GM21423 (cell line): ENCODE data around the gene XIAP.
A peak's percentile ranks its signal among the peaks of the same experiment; 100 is the strongest.
"Not testable (repeated sequence)": the region's sequence is repeated elsewhere in the genome, so short reads cannot be mapped to it uniquely, and the experiment has no call there.

Experiments used
- ATAC-seq: cut with Tn5 transposase; IDR thresholded peaks from one replicate; pipeline ENCODE4 v1.9.1; 2021; ENCODE audit warnings: mild to moderate bottlenecking, moderate library complexity; ENCODE audit not compliant: unreplicated experiment

The XIAP gene

DNA sequence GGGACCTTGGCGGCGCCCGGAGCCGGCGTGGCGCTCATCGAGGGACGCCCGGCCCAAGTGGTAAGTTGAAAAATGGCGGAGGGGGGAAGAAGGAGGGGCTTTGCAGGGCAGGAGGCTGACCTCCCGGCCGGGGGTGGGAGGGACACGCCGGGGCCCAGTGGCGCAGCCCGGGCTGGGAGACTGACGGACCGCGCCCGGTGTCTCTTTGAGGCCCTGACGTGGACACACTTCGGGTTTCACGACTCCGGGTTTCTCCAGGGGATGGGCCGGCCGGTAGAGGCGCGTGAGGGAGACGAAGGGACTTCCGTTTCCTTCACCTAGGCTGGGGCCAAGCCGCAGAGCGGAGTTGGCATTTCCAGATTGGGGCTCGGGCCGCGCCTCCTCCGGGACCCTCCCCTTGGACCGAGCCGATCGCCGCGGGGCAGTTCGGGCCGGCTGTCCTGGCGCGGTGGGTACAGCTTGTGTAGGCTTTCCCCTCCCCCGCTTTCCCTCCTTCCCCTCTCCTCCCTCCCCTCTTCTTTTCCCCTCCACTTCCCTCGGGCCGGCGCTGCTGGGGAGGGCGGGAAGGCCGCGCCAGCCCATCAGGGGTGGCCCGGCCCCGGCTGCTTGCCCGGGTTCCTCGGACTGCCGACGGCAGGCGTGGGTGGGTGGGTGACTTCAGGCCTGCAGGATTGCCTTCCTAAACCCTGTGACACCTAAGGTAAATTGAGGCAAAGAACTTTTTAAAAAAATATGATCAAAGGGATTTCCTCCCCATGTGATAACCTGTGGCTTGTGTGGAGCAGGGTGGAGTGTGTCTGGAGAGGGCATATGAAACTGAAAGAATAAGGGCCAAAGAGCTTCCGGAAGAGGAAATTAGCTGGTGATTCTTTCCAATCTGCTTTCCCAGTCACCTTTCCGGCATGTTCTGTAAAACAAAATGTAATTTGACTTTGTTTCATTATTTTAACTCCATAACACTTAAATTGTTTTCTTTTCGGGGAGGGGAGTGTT, at the start of gene XIAP:
TSS of gene XIAP (plus strand) at position 208 of the 993 bp plus-strand sequence. CDS start 25,610 bp downstream, outside the sequence.
- ATAC-seq, result peak; percentile 76

DNA sequence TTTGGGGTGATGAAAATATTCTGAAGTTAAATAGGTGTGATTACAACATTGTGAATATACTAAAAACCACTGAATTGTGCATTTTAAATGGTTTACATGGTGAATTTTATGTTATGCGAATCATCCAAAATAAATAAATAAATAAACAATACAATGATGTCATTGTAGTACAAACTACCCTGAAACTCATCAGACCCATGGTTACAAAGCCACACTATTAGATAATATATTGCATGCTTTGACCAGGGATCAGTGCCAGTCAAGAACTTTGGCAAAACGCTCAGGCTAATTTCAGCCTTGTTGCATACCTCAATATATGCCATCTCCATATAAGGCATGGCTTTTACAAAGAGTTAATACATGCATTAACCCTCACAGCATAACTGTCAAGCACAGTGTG, 45.5 kb upstream of the XIAP start:
- no peak for ATAC-seq

GRCh38 chrX:123814934-123815394, 44.9 kb upstream of the XIAP start:
- ATAC-seq, result not testable (repeated sequence)

- no peak for ATAC-seq
Measured at GRCh38 chrX:123817288-123817894, 42.5 kb upstream of the XIAP start.

DNA sequence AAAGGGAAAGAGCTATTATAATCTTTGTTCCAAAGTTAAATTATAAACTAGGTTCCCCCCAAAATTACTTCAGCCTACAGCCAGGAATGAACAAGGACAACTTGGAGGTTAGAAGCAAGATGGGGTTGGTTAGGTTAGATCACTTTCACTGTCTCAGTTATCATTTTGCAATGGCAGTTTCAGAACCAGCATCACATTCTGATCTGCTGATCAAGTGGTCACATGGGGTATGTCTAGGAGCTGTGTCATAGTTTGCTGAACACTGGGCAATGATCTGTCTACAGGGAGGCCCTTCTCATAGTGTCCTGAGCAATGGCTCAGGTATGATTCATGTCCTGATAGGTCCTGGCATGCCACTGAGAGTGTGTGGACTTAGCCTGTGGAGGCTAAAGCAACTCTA, 41.6 kb upstream of the XIAP start:
- ATAC-seq, result no peak

DNA sequence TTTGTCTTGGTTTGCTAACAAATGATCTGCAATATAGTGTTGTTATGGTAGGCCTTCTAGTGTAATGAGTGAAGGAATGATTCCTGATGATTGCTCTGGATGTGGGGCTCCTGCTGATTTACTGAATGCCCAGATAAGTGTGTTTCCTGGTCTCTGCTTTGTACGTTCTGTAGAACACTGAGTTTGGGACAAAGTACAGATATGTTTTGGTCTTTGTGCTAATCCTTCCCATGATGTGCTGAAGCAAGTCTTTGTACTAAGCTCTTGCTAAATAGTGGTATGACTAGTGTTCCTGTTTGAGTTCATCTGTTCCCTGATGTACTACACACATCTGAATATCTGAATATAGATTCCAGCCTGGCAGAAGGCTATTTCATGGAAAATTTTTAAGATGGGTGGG, 36.9 kb upstream of the XIAP start:
- ATAC-seq, result no peak

DNA sequence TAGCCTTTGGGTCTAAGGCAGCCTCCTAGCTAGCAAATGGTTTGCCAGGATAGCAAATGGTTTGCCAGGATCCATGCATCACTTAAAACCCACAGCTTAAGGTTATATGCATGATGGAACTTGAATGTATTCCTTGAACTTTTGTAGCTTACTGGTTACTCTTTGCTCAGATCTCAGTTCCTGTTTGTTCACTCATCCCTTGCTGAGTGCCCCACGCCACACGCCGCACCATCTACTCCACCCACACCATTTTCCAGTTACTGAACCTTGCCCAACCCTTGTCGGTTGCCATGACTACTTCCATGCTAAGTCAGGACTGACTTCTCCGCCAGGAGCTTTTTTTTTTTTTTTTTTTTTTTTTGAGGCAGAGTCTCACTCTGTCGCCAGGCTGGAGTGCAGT, 29.5 kb upstream of the XIAP start:
- peak; percentile 96 for ATAC-seq

DNA sequence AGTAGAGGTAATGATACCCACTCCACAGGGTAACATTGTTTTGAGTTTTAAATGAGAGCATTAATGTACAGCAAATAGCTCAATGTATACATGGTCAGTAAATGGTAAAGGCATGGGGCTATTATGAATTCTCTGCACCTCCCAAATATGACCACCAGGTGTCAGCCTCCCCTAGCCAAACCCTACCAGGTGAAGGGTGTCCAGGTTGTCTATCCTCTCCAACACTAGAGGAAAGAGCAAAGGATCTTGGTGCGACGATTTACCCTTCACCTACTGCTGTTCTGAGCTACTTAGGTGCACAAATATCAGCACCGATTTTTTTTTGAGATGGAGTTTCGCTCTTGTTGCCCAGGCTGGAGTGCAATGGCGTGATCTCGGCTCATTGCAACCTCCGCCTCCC, 26.5 kb upstream of the XIAP start:
- peak; percentile 49 for ATAC-seq

GRCh38 chrX:123834116-123834515, 25.7 kb upstream of the XIAP start:
- no peak for ATAC-seq

- no peak for ATAC-seq
Measured at GRCh38 chrX:123835661-123836371, 24.0 kb upstream of the XIAP start.

GRCh38 chrX:123845129-123845528, 14.7 kb upstream of the XIAP start:
- not testable (repeated sequence) for ATAC-seq

DNA sequence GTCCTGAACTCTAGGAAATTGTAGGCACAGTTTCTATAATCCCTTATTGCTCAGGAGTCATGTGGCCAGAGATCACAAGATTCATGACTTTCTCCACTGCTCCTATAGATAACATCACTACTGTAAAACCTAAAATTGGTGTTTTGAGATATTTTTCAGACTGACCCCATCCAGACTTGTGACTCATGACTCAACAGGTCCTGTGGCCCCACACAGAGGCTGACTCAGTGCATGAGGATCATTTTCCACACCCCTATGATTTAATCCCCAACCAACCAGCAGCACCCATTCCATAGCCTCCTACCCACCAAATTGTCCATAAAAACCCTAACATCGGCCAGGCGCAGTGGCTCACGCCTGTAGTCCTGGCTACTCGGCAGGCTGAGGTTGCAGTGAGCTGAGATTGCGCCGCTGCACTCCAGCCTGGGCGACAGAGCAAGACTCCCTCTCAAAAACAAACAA, 13.2 kb upstream of the XIAP start:
- no peak for ATAC-seq

GRCh38 chrX:123847056-123847455, 12.8 kb upstream of the XIAP start:
- no peak for ATAC-seq

DNA sequence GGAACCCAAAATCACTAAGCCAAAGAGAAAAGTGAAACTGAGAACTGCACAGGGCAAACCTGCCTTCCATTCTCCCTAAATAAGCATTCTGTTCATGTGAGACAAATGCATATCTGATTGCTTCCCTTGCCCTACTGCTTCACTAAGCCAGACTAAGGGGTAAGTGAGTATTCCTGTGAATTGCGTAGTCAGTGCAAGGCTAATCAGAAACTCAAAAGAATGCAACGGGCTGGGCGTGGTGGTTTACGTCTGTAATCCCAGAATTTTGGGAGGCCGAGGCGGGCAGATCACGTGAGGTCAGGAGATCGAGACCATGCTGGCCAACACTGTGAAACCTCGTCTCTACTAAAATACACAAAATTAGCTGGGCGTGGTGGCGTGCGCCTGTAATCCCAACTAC, 10.8 kb upstream of the XIAP start:
- ATAC-seq, result no peak

GRCh38 chrX:123849906-123850305, 9.9 kb upstream of the XIAP start:
- not testable (repeated sequence) for ATAC-seq

DNA sequence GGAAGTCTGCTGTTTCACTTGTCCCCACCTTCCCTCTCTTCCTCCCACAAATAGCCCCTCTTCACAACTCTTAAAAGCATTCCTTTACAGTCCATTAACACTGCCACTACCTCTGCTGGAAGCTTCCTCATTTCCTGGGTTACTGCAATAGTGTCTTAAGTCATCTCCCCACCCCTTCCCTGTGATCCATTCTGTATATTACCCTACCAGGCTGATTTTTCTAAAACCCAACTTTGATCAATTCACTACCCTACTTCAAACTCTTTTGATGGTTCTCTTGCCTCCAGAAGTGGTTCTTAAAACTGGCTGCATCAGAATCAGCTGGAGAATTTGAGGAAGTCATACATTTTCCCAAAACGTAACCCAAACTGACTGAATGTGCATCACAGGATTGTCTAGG, 8.8 kb upstream of the XIAP start:
- ATAC-seq, result no peak

- no peak for ATAC-seq
Measured at GRCh38 chrX:123854329-123854728, 5.5 kb upstream of the XIAP start.

DNA sequence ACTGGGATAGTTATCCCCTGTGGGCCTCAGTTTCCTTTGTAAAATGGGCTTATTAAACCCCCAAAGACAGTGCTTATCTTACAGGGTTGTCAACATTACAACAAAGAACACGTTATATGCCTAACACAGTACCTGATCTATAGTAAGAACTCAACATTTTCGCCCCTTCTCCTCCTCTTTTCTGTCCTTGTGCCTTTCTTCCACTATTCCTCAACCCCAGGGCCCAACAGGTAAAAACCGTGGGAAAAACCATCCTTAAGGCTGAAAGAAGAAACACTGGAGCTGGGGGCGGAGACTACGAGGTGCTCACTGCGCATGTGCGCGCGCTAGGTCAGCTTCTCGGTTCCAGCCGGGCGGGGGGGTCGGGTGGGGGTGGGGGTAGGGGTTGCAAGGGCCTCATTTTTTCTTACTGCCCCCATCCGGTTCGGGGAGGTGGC, 426 bp upstream of the XIAP start:
- peak; percentile 5 for ATAC-seq

DNA sequence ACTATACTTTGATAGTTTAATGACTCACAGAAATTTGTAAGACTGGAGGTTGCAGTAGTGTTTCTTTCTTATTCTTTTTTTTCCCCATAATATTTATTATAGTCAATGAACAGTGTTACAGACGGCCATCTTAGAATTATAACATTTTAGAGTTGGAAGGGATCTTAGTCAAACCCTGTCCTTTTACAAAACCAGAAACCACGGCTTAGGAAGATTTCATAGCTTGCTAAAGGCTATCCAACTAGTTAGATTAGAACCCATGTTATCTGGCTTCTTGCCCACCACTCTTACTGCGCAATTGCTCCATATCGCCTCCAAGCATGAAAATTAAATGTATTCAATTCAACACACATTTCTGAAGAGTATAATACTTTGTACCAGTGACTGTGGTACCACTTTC, 1.1 kb downstream of the XIAP start:
- no peak for ATAC-seq

DNA sequence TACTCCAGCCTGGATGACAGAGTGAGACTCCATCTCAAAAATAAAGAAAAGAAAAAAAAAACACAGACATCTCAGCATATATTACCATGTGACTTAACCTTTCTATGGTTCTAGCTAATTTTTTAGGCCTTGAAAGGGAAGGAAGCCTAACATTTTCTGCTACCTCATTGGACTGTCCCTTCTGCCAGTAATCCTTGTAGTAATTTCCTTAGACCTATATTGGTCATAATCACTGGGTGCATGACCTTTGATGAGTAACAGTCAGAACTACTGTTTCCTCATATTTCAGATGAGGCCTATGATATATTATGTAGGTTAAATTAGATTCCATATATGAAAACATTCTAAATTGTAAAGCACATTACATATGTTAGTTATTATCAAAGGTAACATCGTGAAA, 9.6 kb downstream of the XIAP start:
- ATAC-seq, result no peak

DNA sequence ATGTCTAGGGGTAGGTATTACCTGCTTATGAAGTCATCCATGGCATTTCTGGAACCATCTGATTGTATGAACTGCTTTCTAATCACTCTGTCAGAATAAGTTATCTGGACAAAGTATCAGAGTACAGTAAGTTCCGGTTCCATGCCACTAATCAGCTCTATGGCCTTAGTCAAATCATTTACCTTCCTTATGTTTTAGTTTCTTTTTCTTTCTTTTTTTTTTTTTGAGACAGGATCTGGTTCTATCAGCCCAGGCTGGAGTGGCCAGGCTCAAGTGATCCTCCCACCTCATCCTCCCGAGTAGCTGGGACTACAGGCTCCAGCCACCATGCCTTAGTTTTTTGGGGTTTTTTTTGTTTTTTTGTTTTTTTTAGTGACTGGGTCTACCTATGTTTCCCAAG, 11.5 kb downstream of the XIAP start:
- peak; percentile 54 for ATAC-seq
